IPS DF 6.9 (cell line): Measurements from ENCODE around the gene LAMB4.

Experiments
- DNase-seq: peaks from one replicate; pipeline ENCODE4 v3.0.0-alpha.2; 2013; ENCODE audit warnings: low read depth, low spot score
- H3K27ac ChIP-seq: one replicate; pipeline ENCODE4 v1.5.1; 2013; ENCODE audit warnings: low read length, control low read depth
- H3K27me3 ChIP-seq: 2 replicates; pipeline ENCODE4 v1.6.1; 2013; ENCODE audit warnings: mild to moderate bottlenecking, low read length; ENCODE audit not compliant: control insufficient read depth, insufficient read depth
- H3K36me3 ChIP-seq: 2 replicates; pipeline ENCODE4 v1.6.1; 2013; ENCODE audit warnings: low read length; ENCODE audit not compliant: control insufficient read depth, insufficient read depth
- H3K4me1 ChIP-seq: 2 replicates; pipeline ENCODE4 v1.6.1; 2013; ENCODE audit warnings: low read length; ENCODE audit not compliant: control insufficient read depth, insufficient read depth
- H3K4me3 ChIP-seq: 2 replicates; pipeline ENCODE4 v1.5.1; 2013; ENCODE audit warnings: mild to moderate bottlenecking, low read length
- H3K9me3 ChIP-seq: 2 replicates; pipeline ENCODE4 v1.6.1; 2013; ENCODE audit warnings: low read length, inconsistent platforms; ENCODE audit not compliant: control insufficient read depth, insufficient read depth
- WGBS: extraction: QIAGEN DNeasy Blood & Tissue Kit; methylation state at CpG from one replicate; pipeline ENCODE4 v1.1.7; 2013; ENCODE audit warnings: mixed read lengths, missing lambda C conversion rate; ENCODE audit not compliant: insufficient read length, insufficient coverage; 5-methylcytosine and 5-hydroxymethylcytosine counted together

Gene LAMB4

DNA sequence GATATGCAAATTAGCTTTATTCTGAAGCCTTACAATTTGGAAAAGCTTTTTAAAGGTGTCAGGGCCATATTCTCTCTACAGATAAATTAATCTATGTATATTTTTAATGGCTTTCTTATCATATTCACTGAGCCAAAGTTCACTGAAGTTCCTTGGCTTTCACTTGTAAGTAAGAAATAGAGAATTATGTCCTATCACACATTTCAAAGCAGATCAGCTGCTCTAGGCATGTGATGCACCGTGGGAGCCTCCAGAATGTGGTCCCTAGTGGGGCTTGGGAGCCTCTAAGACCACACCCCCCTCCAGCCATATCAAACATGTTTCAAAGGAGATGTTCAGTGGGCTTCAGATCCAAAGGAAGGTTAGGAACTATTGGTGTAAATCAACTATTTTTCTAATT is 51.5 kb downstream of the LAMB4 start:
- DNase-seq = no peak
- Histone ChIP-seq H3K27me3 (no peaks in the 10 kb centered on the region), H3K27ac (no peak overlapping the region), H3K4me3 (no peak overlapping the region), H3K4me1 (no peaks in the 10 kb centered on the region), H3K36me3 (no peaks in the 10 kb centered on the region), H3K9me3 (no peaks in the 10 kb centered on the region)
- WGBS = no CpG with 5 or more reads among the region's 1 CpG

DNA sequence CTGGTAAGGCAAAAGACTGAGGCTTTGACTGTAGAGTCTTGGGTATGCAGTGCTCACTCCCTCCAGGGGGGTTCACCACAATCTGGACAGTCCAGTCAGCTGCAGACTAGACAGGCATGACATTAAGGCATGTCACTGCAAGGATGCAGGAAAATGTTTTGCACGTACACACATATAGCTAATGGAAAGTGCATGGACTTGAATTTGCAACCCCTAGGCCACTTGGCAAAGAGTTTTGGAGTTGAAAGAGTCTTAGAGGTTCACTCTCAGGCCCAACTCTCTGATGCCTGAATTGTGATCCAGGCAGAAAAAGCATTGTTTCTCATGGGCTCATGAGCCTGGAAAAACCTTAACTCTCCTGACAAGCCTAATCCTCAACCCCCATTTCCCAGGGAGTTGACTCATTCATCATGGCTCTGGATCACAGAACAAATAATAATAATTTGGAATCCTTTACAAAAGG is 51.9 kb downstream of the LAMB4 start:
- Histone ChIP-seq H3K27ac (no peak overlapping the region), H3K4me3 (no peak overlapping the region), H3K9me3 (no peaks in the 10 kb centered on the region), H3K4me1 (no peaks in the 10 kb centered on the region), H3K27me3 (no peaks in the 10 kb centered on the region), H3K36me3 (no peaks in the 10 kb centered on the region)
- no CpG with 5 or more reads among the region's 1 CpG for WGBS
- no peak for DNase-seq

DNA sequence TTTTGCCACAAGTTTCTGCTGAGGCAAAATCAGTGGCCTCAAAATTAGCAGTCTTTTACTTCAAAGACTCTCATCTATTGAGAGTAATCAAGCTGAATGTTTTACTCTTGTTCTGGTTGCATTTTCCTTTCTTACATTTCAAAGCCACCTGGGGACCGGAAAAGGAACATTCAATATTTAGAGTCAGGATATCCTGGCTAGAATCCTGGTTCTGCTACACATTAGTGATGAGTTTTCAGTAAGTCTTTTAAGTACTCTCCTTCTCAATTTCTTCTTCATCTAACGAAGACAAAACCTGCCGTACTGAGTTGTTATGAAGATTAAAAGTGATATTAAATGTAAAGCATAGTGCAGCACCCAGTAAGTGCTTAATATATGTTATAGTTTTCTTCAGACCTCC is 52.5 kb downstream of the LAMB4 start:
- WGBS = no CpG with 5 or more reads among the region's 3 CpGs
- no peak for DNase-seq

DNA sequence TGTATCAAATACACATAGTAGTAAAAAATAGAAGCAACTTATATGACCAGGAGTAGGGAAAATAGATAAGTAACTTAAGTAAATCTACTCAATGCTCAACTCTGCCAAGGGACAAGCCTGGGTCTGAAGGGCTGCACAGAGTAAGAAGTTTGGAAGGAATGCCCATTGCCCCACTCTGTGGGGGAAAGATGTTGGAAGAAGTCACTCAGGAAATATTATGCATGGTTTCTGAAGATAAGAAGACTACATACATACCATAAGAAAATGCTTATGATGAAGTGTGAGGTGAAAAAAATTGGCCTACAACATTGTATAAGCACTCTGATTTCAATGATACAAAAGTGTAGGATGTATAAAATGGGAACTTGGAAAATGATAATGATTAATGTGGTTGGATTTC is 54.0 kb downstream of the LAMB4 start:
- Histone ChIP-seq H3K9me3 (no peaks in the 10 kb centered on the region), H3K36me3 (no peaks in the 10 kb centered on the region), H3K27ac (no peak overlapping the region), H3K27me3 (no peaks in the 10 kb centered on the region), H3K4me1 (no peaks in the 10 kb centered on the region), H3K4me3 (no peak overlapping the region)
- DNase-seq = no peak

More for the DNA sequence above, 52.5 kb downstream of the LAMB4 start:
- no peaks in the 10 kb centered on the region for H3K9me3 ChIP-seq
- no peaks in the 10 kb centered on the region for H3K27me3 ChIP-seq
- no peaks in the 10 kb centered on the region for H3K36me3 ChIP-seq
- H3K4me1 ChIP-seq = no peaks in the 10 kb centered on the region
- no peak overlapping the region for H3K4me3 ChIP-seq
- no peak overlapping the region for H3K27ac ChIP-seq

DNA sequence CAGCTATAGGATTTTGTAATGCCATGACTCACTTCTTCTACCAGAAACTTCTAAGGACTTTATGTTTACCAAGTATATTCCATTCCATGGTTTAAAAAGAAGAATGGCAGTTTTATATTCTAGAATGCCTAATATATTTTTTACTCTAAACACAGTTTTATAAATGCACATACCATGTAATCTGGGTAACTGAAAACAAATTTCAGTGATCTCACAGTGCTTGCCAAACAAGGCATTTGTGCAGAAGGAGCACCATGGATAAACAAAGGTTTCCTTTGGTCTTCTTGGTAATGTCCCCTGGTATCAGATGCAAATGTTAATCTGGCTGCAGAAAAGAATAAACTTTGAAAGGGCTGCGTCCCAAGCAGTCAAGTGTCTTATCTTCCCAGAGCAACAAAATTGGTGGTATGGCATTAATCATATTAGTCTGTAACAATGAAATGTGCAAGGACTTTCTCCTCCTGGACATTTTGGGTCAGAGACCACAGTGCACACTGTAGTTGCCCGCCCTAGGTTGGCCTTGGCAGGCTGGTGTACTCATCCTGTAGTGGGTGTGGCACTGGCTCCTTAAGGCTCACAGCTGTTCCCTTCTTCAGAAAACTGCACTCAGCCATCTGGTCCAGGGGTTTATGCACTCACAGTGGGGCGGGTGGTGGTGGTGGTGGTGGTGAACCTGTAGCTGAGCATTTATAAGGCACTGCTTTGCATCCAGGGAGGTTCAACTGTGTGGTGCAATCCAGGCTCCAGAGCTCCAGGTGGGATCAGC is 56.7 kb downstream of the LAMB4 start:
- no peak overlapping the region for H3K4me3 ChIP-seq
- WGBS = no CpG with 5 or more reads among the region's 3 CpGs
- H3K36me3 ChIP-seq = no peaks in the 10 kb centered on the region
- no peaks in the 10 kb centered on the region for H3K4me1 ChIP-seq
- no peaks in the 10 kb centered on the region for H3K27me3 ChIP-seq
- no peak overlapping the region for H3K27ac ChIP-seq
- no peak for DNase-seq
- no peaks in the 10 kb centered on the region for H3K9me3 ChIP-seq

DNA sequence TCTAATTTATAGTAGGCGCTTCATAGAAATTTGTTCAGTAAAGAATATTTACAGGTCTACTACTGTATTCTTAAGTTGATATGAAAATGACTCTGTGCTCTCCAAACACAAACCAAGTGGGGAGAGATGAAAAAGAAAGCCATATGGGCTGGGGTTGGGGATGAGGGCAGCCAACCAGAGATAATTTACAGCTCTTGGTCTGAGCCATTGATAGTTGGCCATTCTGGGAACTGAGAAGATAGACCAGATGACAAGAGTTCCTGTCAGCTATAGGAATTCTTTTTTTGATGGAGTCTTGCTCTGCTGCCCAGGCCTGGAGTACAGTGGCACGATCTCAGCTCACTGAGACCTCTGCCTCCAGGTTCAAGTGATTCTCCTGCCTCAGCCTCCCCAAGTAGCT is 57.4 kb downstream of the LAMB4 start:
- Histone ChIP-seq H3K27me3 (no peaks in the 10 kb centered on the region), H3K9me3 (no peaks in the 10 kb centered on the region), H3K4me3 (no peak overlapping the region), H3K27ac (no peak overlapping the region), H3K4me1 (no peaks in the 10 kb centered on the region), H3K36me3 (no peaks in the 10 kb centered on the region)
- no CpG with 5 or more reads among the region's 2 CpGs for WGBS
- DNase-seq = no peak

DNA sequence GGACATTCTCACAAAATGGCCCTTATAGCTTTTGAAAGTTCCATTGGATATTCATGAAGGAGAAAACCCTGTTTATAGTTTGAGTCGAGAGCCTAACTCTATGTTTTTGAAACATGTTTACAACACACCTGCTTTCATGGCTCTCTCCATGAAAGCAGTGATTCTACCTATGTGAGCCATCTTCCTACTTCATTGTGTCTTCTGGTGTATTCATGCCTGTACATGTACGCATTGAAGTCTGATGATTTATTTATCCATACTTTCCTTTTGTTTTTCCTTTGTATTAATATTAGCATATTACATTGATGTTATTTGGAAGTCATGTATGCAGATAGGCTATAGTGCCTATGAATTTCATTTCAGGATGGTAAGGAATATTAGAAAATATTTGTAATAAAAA is 58.0 kb downstream of the LAMB4 start:
- no CpG with 5 or more reads among the region's 2 CpGs for WGBS
- no peaks in the 10 kb centered on the region for H3K36me3 ChIP-seq
- H3K4me1 ChIP-seq = no peaks in the 10 kb centered on the region
- H3K4me3 ChIP-seq = no peak overlapping the region
- DNase-seq = no peak
- H3K27ac ChIP-seq = no peak overlapping the region
- H3K27me3 ChIP-seq = no peaks in the 10 kb centered on the region
- H3K9me3 ChIP-seq = no peaks in the 10 kb centered on the region

DNA sequence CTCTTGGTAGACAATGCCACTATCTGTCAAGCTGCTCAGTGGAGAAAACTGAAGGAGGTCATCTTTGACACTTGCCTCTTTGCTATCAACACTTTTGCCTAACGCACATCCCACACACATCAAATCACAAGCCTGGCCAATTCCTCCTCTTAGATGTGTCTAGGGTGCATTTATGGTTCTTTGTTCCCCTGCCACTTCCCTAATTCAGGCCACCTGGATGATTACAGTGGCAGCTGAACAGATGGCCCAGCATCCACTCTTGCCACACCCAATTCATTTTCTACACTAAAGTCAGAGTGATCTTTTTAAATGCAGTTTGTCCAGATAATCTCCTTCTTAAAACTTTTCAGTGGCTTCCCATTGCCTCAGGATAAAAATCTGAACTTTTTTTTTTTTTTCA is 58.6 kb downstream of the LAMB4 start:
- Histone ChIP-seq H3K4me3 (no peak overlapping the region), H3K27me3 (no peaks in the 10 kb centered on the region), H3K4me1 (no peaks in the 10 kb centered on the region), H3K36me3 (no peaks in the 10 kb centered on the region), H3K27ac (no peak overlapping the region), H3K9me3 (no peaks in the 10 kb centered on the region)
- DNase-seq = no peak
- WGBS = no CpG with 5 or more reads among the region's 1 CpG

DNA sequence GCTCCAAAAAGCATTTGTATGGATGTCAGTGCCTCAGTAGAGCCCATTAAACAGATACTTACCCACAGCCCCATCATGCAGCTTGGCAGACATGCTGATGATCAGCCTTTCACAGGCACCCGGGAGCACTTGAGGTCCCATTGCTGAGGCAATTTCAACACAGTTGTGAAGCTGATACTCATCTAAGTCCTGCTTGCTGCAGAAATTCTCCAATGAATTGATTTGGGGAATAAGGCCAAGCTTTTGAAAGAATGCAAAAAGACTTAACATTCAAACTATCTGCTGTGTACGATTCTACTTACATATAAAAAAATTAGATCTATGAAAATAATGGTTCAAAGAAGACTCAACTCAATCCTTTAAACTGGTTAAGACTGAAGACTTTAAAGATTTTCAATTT is 60.5 kb downstream of the LAMB4 start:
- Histone ChIP-seq H3K27me3 (no peaks in the 10 kb centered on the region), H3K4me1 (no peaks in the 10 kb centered on the region), H3K9me3 (no peaks in the 10 kb centered on the region), H3K27ac (no peak overlapping the region), H3K36me3 (no peaks in the 10 kb centered on the region), H3K4me3 (no peak overlapping the region)
- DNase-seq = no peak
- no CpG with 5 or more reads among the region's 2 CpGs for WGBS

DNA sequence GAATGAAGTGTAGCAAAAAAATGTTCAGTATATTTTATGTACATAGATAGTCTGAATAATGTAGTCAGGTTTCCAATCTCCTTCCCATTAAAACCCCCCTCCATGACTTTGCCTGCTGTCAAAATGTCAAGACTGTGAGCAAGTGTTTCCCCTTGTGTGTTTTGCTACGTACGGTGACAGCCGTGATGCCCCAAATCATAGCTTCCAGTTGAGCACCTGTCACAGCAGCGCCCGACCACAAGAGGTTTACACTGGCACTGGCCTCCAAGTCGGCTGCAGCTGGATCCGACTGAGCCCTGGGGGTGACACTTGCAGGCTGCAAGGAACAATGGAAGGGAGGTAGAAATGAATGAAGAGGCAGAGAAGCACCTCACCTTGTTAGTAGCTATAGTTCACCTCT is 62.3 kb downstream of the LAMB4 start:
- Histone ChIP-seq H3K27ac (no peak overlapping the region), H3K27me3 (no peaks in the 10 kb centered on the region), H3K36me3 (no peaks in the 10 kb centered on the region), H3K4me3 (no peak overlapping the region), H3K9me3 (no peaks in the 10 kb centered on the region), H3K4me1 (no peaks in the 10 kb centered on the region)
- WGBS = no CpG with 5 or more reads among the region's 7 CpGs
- no peak for DNase-seq

DNA sequence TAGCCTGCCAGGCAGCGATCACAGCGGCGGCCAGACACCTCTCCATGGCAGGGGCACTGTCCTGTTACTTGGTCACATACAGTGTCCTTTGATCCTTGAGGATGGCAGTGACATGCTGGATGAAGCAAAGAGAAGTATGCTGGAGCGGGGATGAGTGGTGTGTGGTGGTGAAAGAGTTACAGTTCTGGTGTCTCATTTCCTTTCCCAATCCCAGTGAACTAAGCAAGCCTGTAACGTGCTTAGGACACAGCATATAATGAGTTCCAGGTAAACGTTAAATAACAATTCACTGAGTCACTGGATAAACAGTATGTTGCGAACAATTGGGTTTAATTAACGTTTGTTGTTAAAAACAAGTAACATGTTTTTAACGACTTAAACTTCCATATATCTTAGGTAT is 63.7 kb downstream of the LAMB4 start:
- Histone ChIP-seq H3K9me3 (no peaks in the 10 kb centered on the region), H3K4me3 (no peak overlapping the region), H3K4me1 (no peaks in the 10 kb centered on the region), H3K27ac (no peak overlapping the region), H3K27me3 (no peaks in the 10 kb centered on the region), H3K36me3 (no peaks in the 10 kb centered on the region)
- WGBS = no CpG with 5 or more reads among the region's 9 CpGs
- DNase-seq = no peak
